ENCODE data around the gene MCM9.

The MCM9 gene

DNA sequence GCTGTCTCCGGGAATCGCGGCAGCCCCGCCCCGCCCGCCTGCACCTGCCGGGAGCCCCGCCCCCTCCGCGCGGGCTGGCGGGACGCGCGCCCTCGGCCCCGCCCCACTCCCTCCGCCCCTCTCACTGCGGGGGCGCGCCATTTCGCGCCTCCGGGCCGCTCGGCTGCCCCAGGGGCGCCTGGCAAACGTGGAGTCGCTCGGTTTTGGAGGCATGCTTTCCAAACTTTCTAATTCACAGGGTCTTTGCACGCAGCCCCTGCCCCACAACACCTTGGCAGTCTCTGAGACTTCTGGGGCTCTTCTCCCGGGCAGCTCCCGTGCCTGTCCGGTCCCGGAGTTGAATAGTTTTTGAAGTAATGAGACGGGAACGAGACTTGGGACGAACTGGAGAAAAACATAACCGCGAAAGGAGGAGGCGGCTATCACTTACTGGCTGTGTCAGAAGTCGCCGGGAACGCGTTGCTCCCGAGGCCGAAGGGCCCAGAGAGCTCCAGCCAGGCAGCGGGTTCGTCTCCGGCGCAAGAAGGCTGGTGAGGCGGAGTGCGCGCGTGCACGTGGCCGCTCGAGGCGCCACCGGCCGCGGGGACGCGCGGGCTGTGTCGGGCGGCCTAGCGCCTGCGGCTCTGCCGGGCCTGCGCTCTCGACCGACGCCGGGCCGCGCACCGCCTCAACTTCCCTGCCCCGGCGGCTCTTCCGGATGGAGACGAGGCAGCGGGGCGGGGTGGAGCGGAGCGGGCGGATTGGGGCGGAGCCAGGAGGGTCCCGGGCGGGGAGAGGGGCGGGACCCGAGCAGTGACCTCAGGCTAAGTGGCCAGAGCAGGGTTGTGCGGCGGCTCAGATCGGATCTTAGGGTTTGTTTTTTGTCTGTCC, at the start of gene MCM9:
MCM9 (minus strand) TSS at position 699 of the 870 bp plus-strand sequence. CDS start 3,436 bp downstream, outside the sequence.
- Histone ChIP-seq H4K20me1 (ENCODE audit: insufficient read depth, low read length) (no peaks in the 10 kb centered on the region), H2AFZ (ENCODE audit: low read depth, low read length) (peak within 1 kb of the TSS; percentile 97), H3K4me2 (ENCODE audit: low read length) (peak within 1 kb of the TSS; percentile 98), H3K9me3 (ENCODE audit: insufficient read depth, low read length) (no peaks in the 10 kb centered on the region), H3K9ac (ENCODE audit: low read length) (peak within 1 kb of the TSS; percentile 98), H3K27ac (ENCODE audit: low read length) (peak within 1 kb of the TSS; percentile 81), H3K79me2 (ENCODE audit: low read length) (no peaks in the 10 kb centered on the region), H3K4me3 (ENCODE audit: low read length) (peak within 1 kb of the TSS; percentile 99), H3K27me3 (ENCODE audit: low read depth, low read length) (no peaks in the 10 kb centered on the region), H3K36me3 (replicated peaks; ENCODE audit: low read depth, low read length) (no peaks in the 10 kb centered on the region), H3K4me1 (ENCODE audit: low read length) (peaks cover 13% of the 10 kb centered on the region)
- TF ChIP-seq, protein P1, sequence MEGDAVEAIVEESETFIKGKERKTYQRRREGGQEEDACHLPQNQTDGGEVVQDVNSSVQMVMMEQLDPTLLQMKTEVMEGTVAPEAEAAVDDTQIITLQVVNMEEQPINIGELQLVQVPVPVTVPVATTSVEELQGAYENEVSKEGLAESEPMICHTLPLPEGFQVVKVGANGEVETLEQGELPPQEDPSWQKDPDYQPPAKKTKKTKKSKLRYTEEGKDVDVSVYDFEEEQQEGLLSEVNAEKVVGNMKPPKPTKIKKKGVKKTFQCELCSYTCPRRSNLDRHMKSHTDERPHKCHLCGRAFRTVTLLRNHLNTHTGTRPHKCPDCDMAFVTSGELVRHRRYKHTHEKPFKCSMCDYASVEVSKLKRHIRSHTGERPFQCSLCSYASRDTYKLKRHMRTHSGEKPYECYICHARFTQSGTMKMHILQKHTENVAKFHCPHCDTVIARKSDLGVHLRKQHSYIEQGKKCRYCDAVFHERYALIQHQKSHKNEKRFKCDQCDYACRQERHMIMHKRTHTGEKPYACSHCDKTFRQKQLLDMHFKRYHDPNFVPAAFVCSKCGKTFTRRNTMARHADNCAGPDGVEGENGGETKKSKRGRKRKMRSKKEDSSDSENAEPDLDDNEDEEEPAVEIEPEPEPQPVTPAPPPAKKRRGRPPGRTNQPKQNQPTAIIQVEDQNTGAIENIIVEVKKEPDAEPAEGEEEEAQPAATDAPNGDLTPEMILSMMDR (IDR thresholded peaks at IDR 0.05; ENCODE audit: low read depth, low read length) = no peak
- TF ChIP-seq EZH2phosphoT487 (IDR thresholded peaks at IDR 0.05; ENCODE audit: low read depth) = no peak

DNA sequence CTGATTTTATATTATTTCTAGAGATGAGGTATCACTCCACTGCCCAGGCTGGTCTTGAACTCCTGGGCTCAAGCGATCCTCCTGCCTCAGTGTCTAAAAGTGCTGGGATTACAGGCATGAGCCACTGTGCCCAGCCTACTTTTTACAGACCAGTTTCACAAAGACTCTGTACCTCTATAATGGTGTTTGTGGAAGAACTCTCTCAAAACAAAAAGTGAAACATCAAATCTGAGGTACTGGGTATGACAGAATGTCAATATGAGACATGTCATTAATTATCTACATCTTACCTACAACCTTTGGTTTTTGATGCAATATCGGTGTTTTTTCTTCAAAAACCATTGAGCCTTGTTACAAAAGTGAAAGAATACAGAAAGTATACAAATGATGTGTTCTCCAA, 49.4 kb upstream of the MCM9 start:
- Histone ChIP-seq H3K79me2 (ENCODE audit: low read length) (no peaks in the 10 kb centered on the region), H3K27me3 (ENCODE audit: low read depth, low read length) (no peaks in the 10 kb centered on the region), H3K4me1 (ENCODE audit: low read length) (no peaks in the 10 kb centered on the region), H3K9ac (ENCODE audit: low read length) (no peak overlapping the region), H3K36me3 (replicated peaks; ENCODE audit: low read depth, low read length) (no peaks in the 10 kb centered on the region), H3K4me3 (ENCODE audit: low read length) (no peak overlapping the region), H3K4me2 (ENCODE audit: low read length) (no peak overlapping the region), H3K27ac (ENCODE audit: low read length) (no peak overlapping the region), H2AFZ (ENCODE audit: low read depth, low read length) (no peak overlapping the region), H4K20me1 (ENCODE audit: insufficient read depth, low read length) (no peaks in the 10 kb centered on the region), H3K9me3 (ENCODE audit: insufficient read depth, low read length) (no peaks in the 10 kb centered on the region)
- no peak for TF ChIP-seq EZH2phosphoT487 (IDR thresholded peaks at IDR 0.05; ENCODE audit: low read depth)
- TF ChIP-seq, protein P1 (IDR thresholded peaks at IDR 0.05; ENCODE audit: low read depth, low read length) = no peak

DNA sequence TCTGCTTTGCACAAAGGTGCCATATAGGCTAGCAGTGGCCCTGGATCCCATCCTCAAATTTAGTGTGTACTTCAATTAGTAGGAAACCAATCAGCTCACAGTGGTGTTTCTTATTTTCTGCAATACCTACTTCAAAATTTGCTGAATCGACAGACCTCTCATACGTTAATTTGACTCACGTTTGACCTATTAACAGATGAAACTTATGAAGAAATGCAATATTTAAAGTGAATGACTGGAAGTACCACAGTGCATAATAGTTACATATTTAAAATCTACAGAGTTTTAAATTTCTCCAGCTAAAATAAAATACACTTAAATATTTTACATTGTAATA, 47.6 kb upstream of the MCM9 start:
- no peaks in the 10 kb centered on the region for H3K79me2 ChIP-seq (ENCODE audit: low read length)
- no peak overlapping the region for H2AFZ ChIP-seq (ENCODE audit: low read depth, low read length)
- H3K4me2 ChIP-seq (ENCODE audit: low read length) = no peak overlapping the region
- no peaks in the 10 kb centered on the region for H3K27me3 ChIP-seq (ENCODE audit: low read depth, low read length)
- no peaks in the 10 kb centered on the region for H3K9me3 ChIP-seq (ENCODE audit: insufficient read depth, low read length)
- H3K9ac ChIP-seq (ENCODE audit: low read length) = no peak overlapping the region
- TF ChIP-seq EZH2phosphoT487 (IDR thresholded peaks at IDR 0.05; ENCODE audit: low read depth) = no peak
- TF ChIP-seq, protein P1 (IDR thresholded peaks at IDR 0.05; ENCODE audit: low read depth, low read length) = no peak
- no peaks in the 10 kb centered on the region for H3K36me3 ChIP-seq (replicated peaks; ENCODE audit: low read depth, low read length)
- H4K20me1 ChIP-seq (ENCODE audit: insufficient read depth, low read length) = no peaks in the 10 kb centered on the region
- no peak overlapping the region for H3K27ac ChIP-seq (ENCODE audit: low read length)
- no peak overlapping the region for H3K4me3 ChIP-seq (ENCODE audit: low read length)
- H3K4me1 ChIP-seq (ENCODE audit: low read length) = no peaks in the 10 kb centered on the region

DNA sequence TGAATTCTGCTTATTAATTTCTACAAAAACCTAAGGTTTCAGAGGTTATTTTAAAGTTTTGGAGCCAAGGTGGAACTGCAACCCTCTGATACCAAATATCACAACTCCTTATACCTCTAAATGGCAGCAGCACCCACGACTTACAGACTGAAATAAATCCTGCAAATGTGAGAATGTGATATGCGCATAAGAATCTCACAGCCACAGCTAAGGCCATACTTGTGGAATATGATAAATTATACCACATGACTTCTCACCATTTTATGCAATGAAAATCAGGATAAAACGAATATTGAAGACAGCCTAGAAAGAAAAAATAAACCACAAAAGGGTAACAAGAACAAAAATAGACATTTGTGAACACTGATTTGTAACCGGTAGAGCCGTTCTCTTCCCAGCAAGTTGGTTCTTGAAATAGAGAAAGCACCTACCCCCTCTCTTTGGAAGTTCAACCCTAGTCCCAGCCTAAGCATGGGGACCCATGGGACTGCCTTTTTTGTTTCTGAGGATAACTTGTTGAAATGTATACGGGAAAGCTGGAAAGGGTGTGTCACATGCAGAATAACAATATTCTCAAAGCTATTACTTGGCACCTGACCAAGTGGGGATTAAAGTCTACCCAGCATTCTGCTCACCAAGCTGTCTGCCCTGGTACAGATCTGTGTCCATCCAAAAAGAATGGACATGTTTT, 47.1 kb upstream of the MCM9 start:
- no peaks in the 10 kb centered on the region for H3K4me1 ChIP-seq (ENCODE audit: low read length)
- H3K79me2 ChIP-seq (ENCODE audit: low read length) = no peaks in the 10 kb centered on the region
- H2AFZ ChIP-seq (ENCODE audit: low read depth, low read length) = no peak overlapping the region
- no peaks in the 10 kb centered on the region for H3K27me3 ChIP-seq (ENCODE audit: low read depth, low read length)
- no peaks in the 10 kb centered on the region for H3K36me3 ChIP-seq (replicated peaks; ENCODE audit: low read depth, low read length)
- no peak overlapping the region for H3K4me2 ChIP-seq (ENCODE audit: low read length)
- no peak overlapping the region for H3K27ac ChIP-seq (ENCODE audit: low read length)
- TF ChIP-seq, protein P1 (IDR thresholded peaks at IDR 0.05; ENCODE audit: low read depth, low read length) = no peak
- no peak for TF ChIP-seq EZH2phosphoT487 (IDR thresholded peaks at IDR 0.05; ENCODE audit: low read depth)
- no peak overlapping the region for H3K9ac ChIP-seq (ENCODE audit: low read length)
- no peak overlapping the region for H3K4me3 ChIP-seq (ENCODE audit: low read length)
- H4K20me1 ChIP-seq (ENCODE audit: insufficient read depth, low read length) = no peaks in the 10 kb centered on the region
- H3K9me3 ChIP-seq (ENCODE audit: insufficient read depth, low read length) = no peaks in the 10 kb centered on the region
